K562 (cell line): Measurements from ENCODE around the gene PSMB7. TPM values are rescaled to one million over a fixed set of nuclear protein-coding genes. Genes with fewer than 3 reads are reported as not detected.

Experiments used
- ATAC-seq: fragments of 200-7000 bp; cut with Tn5 transposase; 3 replicates; pipeline ENCODE4 v1.9.1; 2020; ENCODE audit warnings: moderate library complexity
- BruUV-seq: library from RNA; stranded (reverse); fragments of 400-500 nt; replicated peaks from 2 replicates; lab custom pipeline; 2021; lab: Mats Ljungman, UMichigan
- CTCF ChIA-PET: fragments of 300-600 bp; formaldehyde crosslinking; extraction: SDS; loops from one replicate; lab custom pipeline; 2021; ENCODE audit warnings: low intra/inter-chr PET ratio; lab: Yijun Ruan, JAX
- POLR2A ChIA-PET: fragments of 300-600, 350-650 bp; sonication (Branson Sonifier 250); formaldehyde crosslinking; extraction: SDS; loops from one replicate; lab custom pipeline; 2021; ENCODE audit warnings: antibody characterized with exemption, inconsistent platforms; lab: Yijun Ruan, JAX
- DNase-seq, 4 experiments: peaks; one replicate each; pipeline versions ENCODE4 v3.0.0 to v3.0.0-alpha.2; 2011 to 2018; ENCODE audit warnings: low spot score in 3 of 4, mixed read lengths in 3 of 4; ENCODE audit errors: extremely low read depth in 1 of 4
- FAIRE-seq: peaks from 2 replicates; lab custom pipeline; 2011; peaks lifted over from hg19 to GRCh38; lab: Jason Lieb, UNC
- H2AFZ ChIP-seq: 2 replicates; pipeline ENCODE4 v1.6.0; 2011; ENCODE audit warnings: low read depth, low read length, control low read depth, inconsistent platforms
- H3K27ac ChIP-seq: fragments of 200-600 bp; 3 replicates; pipeline ENCODE4 v1.8.0; 2011; ENCODE audit warnings: low read depth, mild to moderate bottlenecking, control low read depth, inconsistent platforms, low read length, moderate library complexity, mixed read lengths; ENCODE audit errors: extremely low read depth
- H3K27me3 ChIP-seq, 2 experiments: fragments of 300-600 bp in 1 of 2; 2 replicates in 1 of 2; 3 replicates in 1 of 2; pipeline versions ENCODE4 v1.6.0 to v1.8.0; 2011; ENCODE audit warnings: inconsistent platforms in 2 of 2, low read length in 2 of 2, mild to moderate bottlenecking in 1 of 2, mixed read lengths in 1 of 2, moderate library complexity in 1 of 2; ENCODE audit not compliant: control insufficient read depth in 2 of 2, insufficient read depth in 2 of 2
- H3K36me3 ChIP-seq: fragments of 300-600 bp; 3 replicates; pipeline ENCODE4 v1.8.0; 2011; ENCODE audit warnings: mild to moderate bottlenecking, low read length, inconsistent platforms; ENCODE audit not compliant: control insufficient read depth, insufficient read depth
- H3K4me1 ChIP-seq, 2 experiments: fragments of 200-600 bp in 1 of 2; replicated peaks in 1 of 2; 2 replicates in 1 of 2; 3 replicates in 1 of 2; pipeline versions ENCODE4 v1.5.1 to v1.8.0; 2011; ENCODE audit warnings: inconsistent platforms in 2 of 2, low read length in 2 of 2, mild to moderate bottlenecking in 1 of 2, mixed read lengths in 1 of 2, moderate library complexity in 1 of 2; ENCODE audit not compliant: control insufficient read depth in 2 of 2, insufficient read depth in 2 of 2
- H3K4me2 ChIP-seq: 2 replicates; pipeline ENCODE4 v1.6.1; 2011; ENCODE audit warnings: low read length, control low read depth, inconsistent platforms, mixed read lengths; ENCODE audit not compliant: insufficient read depth
- H3K4me3 ChIP-seq: fragments of 200-600 bp; sonication (generic), shearing (Covaris generic); 2 replicates; pipeline ENCODE4 v1.5.1; 2016; ENCODE audit warnings: control low read depth, inconsistent platforms
- H3K79me2 ChIP-seq: fragments of 200-600 bp; 3 replicates; pipeline ENCODE4 v1.8.0; 2011; ENCODE audit warnings: low read length, inconsistent platforms; ENCODE audit not compliant: control insufficient read depth, insufficient read depth
- H3K9ac ChIP-seq, 2 experiments: 2 replicates each; pipeline versions ENCODE4 v1.6.0 to v1.6.1; 2011; ENCODE audit warnings: low read depth in 2 of 2, low read length in 2 of 2, control low read depth in 1 of 2, inconsistent platforms in 1 of 2, mild to moderate bottlenecking in 1 of 2, mixed read lengths in 1 of 2; ENCODE audit not compliant: insufficient read depth in 1 of 2
- H3K9me1 ChIP-seq: one replicate; pipeline ENCODE4 v1.6.0; 2011; ENCODE audit warnings: inconsistent platforms, mild to moderate bottlenecking, low read length, moderate library complexity; ENCODE audit not compliant: control insufficient read depth, insufficient read depth
- H3K9me3 ChIP-seq: replicated peaks from 2 replicates; pipeline ENCODE4 v1.5.1; 2011; ENCODE audit warnings: low read depth, low read length, inconsistent platforms; ENCODE audit not compliant: control insufficient read depth, insufficient read depth
- H4K20me1 ChIP-seq: replicated peaks from 2 replicates; pipeline ENCODE4 v1.6.1; 2011; ENCODE audit warnings: low read length, inconsistent platforms, mixed read lengths; ENCODE audit not compliant: control insufficient read depth, insufficient read depth
- DPF2 ChIP-seq: fragments of 450-650 bp; IDR thresholded peaks from 2 replicates; pipeline ENCODE4 v1.6.1; 2016
- GATAD2A ChIP-seq: fragments of 450-650 bp; IDR thresholded peaks from 2 replicates; pipeline ENCODE4 v1.6.1; 2017
- HBP1 ChIP-seq: fragments of 450-650 bp; formaldehyde crosslinking; IDR thresholded peaks from 2 replicates; pipeline ENCODE4 v1.4.0; 2022; ENCODE audit warnings: missing genetic modification characterization
- HDAC1 ChIP-seq, 2 experiments: fragments of 450-650 bp; IDR thresholded peaks; 2 replicates each; pipeline ENCODE4 v1.6.1; 2016 to 2017; ENCODE audit warnings: inconsistent platforms in 1 of 2, mild to moderate bottlenecking in 1 of 2, moderate library complexity in 1 of 2
- HDAC3 ChIP-seq: fragments of 450-650 bp; IDR thresholded peaks from 2 replicates; pipeline ENCODE4 v1.6.1; 2018; ENCODE audit warnings: borderline replicate concordance, mild to moderate bottlenecking, moderate library complexity; ENCODE audit not compliant: partially characterized antibody
- L3MBTL2 ChIP-seq: fragments of 450-650 bp; IDR thresholded peaks from 2 replicates; pipeline ENCODE4 v1.6.1; 2016; ENCODE audit warnings: mild to moderate bottlenecking, moderate library complexity
- MAFG ChIP-seq: fragments of 450-650 bp; conservative IDR thresholded peaks from 2 replicates; pipeline ENCODE4 v1.6.1; 2016; ENCODE audit warnings: missing genetic modification characterization, missing compliant biosample characterization
- MAFK ChIP-seq: IDR thresholded peaks from 2 replicates; pipeline ENCODE4 v1.6.1; 2011; ENCODE audit warnings: low read length, improper control_type of control experiment
- MYNN ChIP-seq, 2 experiments: sonication (generic); formaldehyde crosslinking in 1 of 2; IDR thresholded peaks; 2 replicates each; pipeline versions ENCODE4 v1.5.0 to v1.6.1; 2016 to 2020; ENCODE audit warnings: antibody characterized with exemption in 1 of 2, missing genetic modification reagents in 1 of 2
- ZBTB43 ChIP-seq: sonication (generic); formaldehyde crosslinking; IDR thresholded peaks from 2 replicates; pipeline ENCODE4 v1.8.0; 2023; ENCODE audit warnings: mild to moderate bottlenecking, missing genetic modification reagents
- ZNF511 ChIP-seq: sonication (generic); formaldehyde crosslinking; IDR thresholded peaks from 2 replicates; pipeline ENCODE4 v1.8.0; 2022; ENCODE audit warnings: mild to moderate bottlenecking, missing genetic modification reagents
- ZNF79 ChIP-seq: fragments of 250-450 bp; sonication (Bioruptor Pico); IDR thresholded peaks from 2 replicates; pipeline ENCODE4 v1.4.0; 2020; ENCODE audit warnings: low read depth, mild to moderate bottlenecking, moderate library complexity
- WGBS: fragments of 100-300 bp; shearing (Covaris generic); methylation state at CpG from one replicate; pipeline ENCODE4 v1.1.6; 2016; ENCODE audit warnings: low coverage, mixed read lengths; ENCODE audit not compliant: insufficient coverage; ENCODE audit errors: missing lambda C conversion rate; 5-methylcytosine and 5-hydroxymethylcytosine counted together
- in situ Hi-C: fragments of 300-500 bp; cut with MboI; formaldehyde crosslinking; loops from 4 replicates; pipeline ENCODE4 v1.15.0; 2018; ENCODE audit warnings: inconsistent platforms, mixed read lengths
- intact Hi-C: fragments of 100-400 bp; cut with micrococcal nuclease; formaldehyde crosslinking; loops from 2 replicates; pipeline ENCODE4 v1.14.2; 2022
- polyA plus RNA-seq, 8 experiments: library from polyadenylated mRNA; depleted of rRNA in 4 of 8; stranded (reverse) in 5 of 8; unstranded in 3 of 8; fragments of >200 nt; fragmentation: Nextera tagmentation in 2 of 8; fragmentation: Illumina TruSeq in 1 of 8; extraction: Ambion mirVana in 2 of 8; extraction: Trizol in 1 of 8; gene quantifications; 2 replicates each; pipeline versions ENCODE4 v1.2.1 to v1.2.3, GENCODE V29; 2011 to 2014; ENCODE audit warnings: inconsistent platforms in 1 of 8, missing spikeins in 1 of 8
- total RNA-seq, 7 experiments: library from RNA; depleted of rRNA in 6 of 7; stranded (reverse); fragments of >200 nt in 6 of 7; fragmentation: Illumina TruSeq in 2 of 7; extraction: Trizol in 2 of 7; gene quantifications; 2 replicates each; pipeline versions ENCODE4 v1.2.1 to v1.2.3, GENCODE V29; 2011 to 2021; ENCODE audit warnings: low replicate concordance in 1 of 7
- TF ChIP-seq, protein P1 (sequence below), 2 experiments: IDR thresholded peaks in 1 of 2; conservative IDR thresholded peaks in 1 of 2; 2 replicates each; pipeline ENCODE4 v1.6.1; 2016; ENCODE audit warnings: low read depth in 2 of 2, mild to moderate bottlenecking in 1 of 2, missing compliant biosample characterization in 1 of 2, missing genetic modification characterization in 1 of 2, moderate library complexity in 1 of 2

PSMB7 gene
- total and polyA plus RNA-seq, 9 of the 15 experiments (the other 6 are each of a cell fraction or from before 2014, with no cell fraction given), result 321 to 978 (median 407) TPM

GRCh38 chr9:124388275-124389048 is 26.8 kb downstream of the PSMB7 start:
- CTCF ChIA-PET, result interaction anchor here (2.3 kb wide), 1 partner anchor 261 kb away, joined by 6 read pairs; no protein-coding TSS in a partner anchor
- peak; percentile 42 to 82 (median 62) for DNase-seq
- Histone ChIP-seq H3K36me3 (peaks cover 42% of the 10 kb centered on the region), H3K4me3 (no peak overlapping the region), H3K9me3 (no peaks in the 10 kb centered on the region), H3K4me2 (peak overlapping the region; percentile 46), H3K4me1 (peaks cover 32 to 73% of the 10 kb centered on the region in 2 experiments), H3K79me2 (peaks cover 100% of the 10 kb centered on the region), H3K27me3 (no peaks in the 10 kb centered on the region), H4K20me1 (peaks cover 15% of the 10 kb centered on the region; the same call in 1 of the 2 replicates), H3K27ac (peak overlapping the region; percentile 69), H3K9me1 (no peaks in the 10 kb centered on the region), H3K9ac (peak overlapping the region; percentile 19 to 22; a peak in 3 of 4 replicates), H2AFZ (no peak overlapping the region)
- POLR2A ChIA-PET, result interaction anchor here (0.5 to 2.7 kb wide), 7 partner anchors 10 to 966 kb away, joined by 3 to 11 read pairs (median 3); no protein-coding TSS in a partner anchor
- 40% methylated on average over 12 of the region's 12 CpGs for WGBS
- ATAC-seq, result peak; percentile 62
- BruUV-seq, result no TSS peak
- intact Hi-C loops, result loop anchor here (5.0 kb wide), 1 partner anchor 256 kb away; no protein-coding TSS in a partner anchor
- in situ Hi-C loops, result no loop called here
- FAIRE-seq, result peak; percentile 82
- TF ChIP-seq ZNF79 (CRISPR knock-in tag) (no peak), GATAD2A (peak; percentile 21; the same call in 1 of the 2 replicates), ZNF511 (no peak), HBP1 (peak; percentile 44; the same call in 1 of the 2 replicates), MAFG (no peak), MAFK (no peak), DPF2 (peak; percentile 83), MYNN (IDR thresholded peaks at IDR 0.05) (no peak), MYNN (CRISPR knock-in tag; IDR thresholded peaks at IDR 0.05) (no peak), HDAC1 (IDR thresholded peaks at IDR 0.05) (peak in 1 of 2 experiments; percentile 89; a peak in 2 of 4 replicates), ZBTB43 (CRISPR knock-in tag) (no peak), L3MBTL2 (peak; percentile 72), HDAC3 (no peak)
- TF ChIP-seq, protein P1, sequence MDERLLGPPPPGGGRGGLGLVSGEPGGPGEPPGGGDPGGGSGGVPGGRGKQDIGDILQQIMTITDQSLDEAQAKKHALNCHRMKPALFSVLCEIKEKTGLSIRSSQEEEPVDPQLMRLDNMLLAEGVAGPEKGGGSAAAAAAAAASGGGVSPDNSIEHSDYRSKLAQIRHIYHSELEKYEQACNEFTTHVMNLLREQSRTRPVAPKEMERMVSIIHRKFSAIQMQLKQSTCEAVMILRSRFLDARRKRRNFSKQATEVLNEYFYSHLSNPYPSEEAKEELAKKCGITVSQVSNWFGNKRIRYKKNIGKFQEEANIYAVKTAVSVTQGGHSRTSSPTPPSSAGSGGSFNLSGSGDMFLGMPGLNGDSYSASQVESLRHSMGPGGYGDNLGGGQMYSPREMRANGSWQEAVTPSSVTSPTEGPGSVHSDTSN (CRISPR knock-in tag; IDR thresholded peaks at IDR 0.05; ENCODE audit: low read depth), result no peak
- TF ChIP-seq, protein P1 (tag; conservative IDR thresholded peaks at IDR 0.05; ENCODE audit: low read depth), result 0 out of 2 replicates have a peak, but pooled peaks have one; percentile 13
